Smooth muscle cell (in vitro differentiated cells): Measurements from ENCODE around the gene TLR5. TPM values are rescaled to one million over a fixed set of nuclear protein-coding genes. Genes with fewer than 3 reads are reported as not detected.

Experiments
- DNase-seq: peaks from one replicate; lab custom pipeline; 2025; ENCODE audit not compliant: unreplicated experiment; lab: John Stamatoyannopoulos, UW
- H2AFZ ChIP-seq: fragments of 200-600 bp; sonication (generic); 2 replicates; pipeline ENCODE4 v1.6.0; 2016; ENCODE audit warnings: antibody characterized with exemption, low read depth, mild to moderate bottlenecking
- H3F3A ChIP-seq: fragments of 200-600 bp; sonication (generic); 2 replicates; pipeline ENCODE4 v1.6.0; 2017; ENCODE audit warnings: antibody characterized with exemption, low read depth
- H3K27ac ChIP-seq: fragments of 200-600 bp; sonication (generic); 2 replicates; pipeline ENCODE4 v1.5.1; 2016; ENCODE audit warnings: low read depth, mild to moderate bottlenecking
- H3K27me3 ChIP-seq: fragments of 200-600 bp; sonication (generic); 2 replicates; pipeline ENCODE4 v1.6.1; 2016; ENCODE audit warnings: low read depth, mild to moderate bottlenecking
- H3K36me3 ChIP-seq: fragments of 200-600 bp; sonication (generic); 2 replicates; pipeline ENCODE4 v1.5.1; 2016; ENCODE audit warnings: low read depth
- H3K4me1 ChIP-seq: fragments of 200-600 bp; sonication (generic); 2 replicates; pipeline ENCODE4 v1.5.1; 2016; ENCODE audit warnings: low read depth
- H3K4me2 ChIP-seq: fragments of 200-600 bp; sonication (generic); 2 replicates; pipeline ENCODE4 v1.6.0; 2016; ENCODE audit warnings: mild to moderate bottlenecking
- H3K4me3 ChIP-seq: fragments of 200-600 bp; sonication (generic); 2 replicates; pipeline ENCODE4 v1.5.1; 2016; ENCODE audit warnings: mild to moderate bottlenecking
- H3K79me2 ChIP-seq: fragments of 200-600 bp; sonication (generic); 2 replicates; pipeline ENCODE4 v1.6.0; 2016; ENCODE audit warnings: low read depth, mild to moderate bottlenecking
- H3K9ac ChIP-seq: fragments of 200-600 bp; sonication (generic); 2 replicates; pipeline ENCODE4 v1.6.0; 2016; ENCODE audit warnings: low read depth
- H3K9me3 ChIP-seq: fragments of 200-600 bp; sonication (generic); replicated peaks from 2 replicates; pipeline ENCODE4 v1.5.1; 2016; ENCODE audit warnings: low read depth
- H4K20me1 ChIP-seq: fragments of 200-600 bp; sonication (generic); 2 replicates; pipeline ENCODE4 v1.6.0; 2016; ENCODE audit warnings: low read depth
- CTCF ChIP-seq: fragments of 200-600 bp; sonication (generic); IDR thresholded peaks from 2 replicates; pipeline ENCODE4 v1.5.1; 2017; ENCODE audit warnings: borderline replicate concordance, mild to moderate bottlenecking, antibody characterized with exemption; ENCODE audit not compliant: insufficient read depth, poor library complexity, severe bottlenecking
- WGBS: methylation state at CpG from one replicate; pipeline ENCODE4 v1.1.7; 2016; ENCODE audit warnings: low lambda C conversion rate; 5-methylcytosine and 5-hydroxymethylcytosine counted together
- polyA plus RNA-seq: library from polyadenylated mRNA; unstranded; fragments of >200 nt; fragmentation: Nextera tagmentation; extraction: Ambion mirVana; gene quantifications from 2 replicates; pipeline ENCODE4 v1.2.1, GENCODE V29; 2016
- total RNA-seq: library from RNA; depleted of rRNA; stranded (reverse); fragments of >200 nt; gene quantifications from 2 replicates; pipeline ENCODE4 v1.2.3, GENCODE V29; 2014

TLR5 gene
- 2.7 and 6.8 TPM in 2 replicates for total RNA-seq
- polyA plus RNA-seq = 0.72 and 1.0 TPM in 2 replicates

GRCh38 chr1:223142795-223143536, at the start of gene TLR5:
TSS of gene TLR5 (minus strand) at chr1:223143248. CDS start at chr1:223113031, 30,217 bp downstream.
- Histone ChIP-seq H3K27me3 (no peaks in the 10 kb centered on the region), H3K9ac (no peak within 1 kb of the TSS), H3K79me2 (no peaks in the 10 kb centered on the region), H3K4me3 (peak within 1 kb of the TSS; percentile 60), H3K36me3 (no peaks in the 10 kb centered on the region), H3K9me3 (no peaks in the 10 kb centered on the region), H3K4me1 (peaks cover 4% of the 10 kb centered on the region), H3K27ac (no peak within 1 kb of the TSS), H4K20me1 (no peaks in the 10 kb centered on the region), H2AFZ (peak within 1 kb of the TSS; percentile 46), H3F3A (no peaks in the 10 kb centered on the region), H3K4me2 (peak within 1 kb of the TSS; percentile 82)
- whole genome bisulfite sequencing = 12% methylated on average over 34 of the region's 63 CpGs
- DNase-seq = peak; percentile 14
- peak; percentile 71 for TF ChIP-seq CTCF

- H3K27me3 ChIP-seq = peaks cover 7% of the 10 kb centered on the region
- H4K20me1 ChIP-seq = no peaks in the 10 kb centered on the region
- no peaks in the 10 kb centered on the region for H3K79me2 ChIP-seq
- no peaks in the 10 kb centered on the region for H3K36me3 ChIP-seq
- H3K4me3 ChIP-seq = no peak overlapping the region
- no peak overlapping the region for H3K9ac ChIP-seq
- no peaks in the 10 kb centered on the region for H3K4me1 ChIP-seq
- H3K9me3 ChIP-seq = no peaks in the 10 kb centered on the region
- peak overlapping the region; percentile 47 for H3K27ac ChIP-seq
- H2AFZ ChIP-seq = no peak overlapping the region
- DNase-seq = no peak
- no peaks in the 10 kb centered on the region for H3F3A ChIP-seq
- WGBS = 43% methylated on average over 10 of the region's 10 CpGs
- H3K4me2 ChIP-seq = no peak overlapping the region
- TF ChIP-seq CTCF = no peak
These were observed 47.1 kb upstream of the TLR5 start for GRCh38 chr1:223189903-223190724.

- H3K79me2 ChIP-seq = no peaks in the 10 kb centered on the region
- H3K4me2 ChIP-seq = no peak overlapping the region
These were observed 46.5 kb upstream of the TLR5 start for GRCh38 chr1:223189525-223189902.

More at GRCh38 chr1:223189525-223189902, 46.5 kb upstream of the TLR5 start:
- peaks cover 10% of the 10 kb centered on the region for H3K27me3 ChIP-seq
- no peak for DNase-seq
- 88% methylated on average over 1 of the region's 4 CpGs for WGBS
- no peak for TF ChIP-seq CTCF
- no peak overlapping the region for H2AFZ ChIP-seq
- H3F3A ChIP-seq = no peaks in the 10 kb centered on the region
- H4K20me1 ChIP-seq = no peaks in the 10 kb centered on the region
- H3K27ac ChIP-seq = no peak overlapping the region
- no peaks in the 10 kb centered on the region for H3K4me1 ChIP-seq
- no peak overlapping the region for H3K9ac ChIP-seq
- H3K36me3 ChIP-seq = no peaks in the 10 kb centered on the region
- H3K9me3 ChIP-seq = no peaks in the 10 kb centered on the region
- no peak overlapping the region for H3K4me3 ChIP-seq
